Kidney epithelial cell (primary cell): ENCODE results near the gene TSPYL4. TPM values are rescaled to one million over a fixed set of nuclear protein-coding genes. Genes with fewer than 3 reads are reported as not detected.

ENCODE experiments used
- DNase-seq: peaks from one replicate; pipeline ENCODE4 v3.0.0-alpha.2; 2010; ENCODE audit warnings: low read depth
- H3K27me3 ChIP-seq: 2 replicates; pipeline ENCODE4 v1.6.0; 2011; ENCODE audit warnings: low read length; ENCODE audit not compliant: control insufficient read depth, insufficient read depth
- H3K36me3 ChIP-seq: 2 replicates; pipeline ENCODE4 v1.5.1; 2011; ENCODE audit warnings: low read length; ENCODE audit not compliant: control insufficient read depth, insufficient read depth
- H3K4me3 ChIP-seq: 2 replicates; pipeline ENCODE4 v1.5.1; 2011; ENCODE audit warnings: low read depth, mild to moderate bottlenecking, control low read depth, low read length
- CTCF ChIP-seq: IDR thresholded peaks from 2 replicates; pipeline ENCODE4 v1.5.1; 2011; ENCODE audit warnings: mild to moderate bottlenecking, moderate library complexity, low read length, control low read depth, inconsistent platforms; ENCODE audit not compliant: insufficient read depth, poor library complexity, severe bottlenecking
- total RNA-seq: library from RNA; depleted of rRNA; stranded (reverse); fragments of >200 nt; gene quantifications from 2 replicates; pipeline ENCODE4 v1.2.3, GENCODE V29; 2015

TSPYL4 gene
- total RNA-seq, 1 donor from 2014 or later = 13.5 TPM

- Histone ChIP-seq H3K36me3 (peaks cover 2% of the 10 kb centered on the region), H3K27me3 (no peaks in the 10 kb centered on the region), H3K4me3 (no peak overlapping the region)
- TF ChIP-seq CTCF = peak; percentile 84
- DNase-seq = peak; percentile 38
These were observed 14.9 kb upstream of the TSPYL4 start for GRCh38 chr6:116268589-116269293.

GRCh38 chr6:116267836-116268588 is 14.1 kb upstream of the TSPYL4 start:
- DNase-seq = no peak
- TF ChIP-seq CTCF = no peak
- Histone ChIP-seq H3K36me3 (peaks cover 2% of the 10 kb centered on the region), H3K27me3 (no peaks in the 10 kb centered on the region), H3K4me3 (no peak overlapping the region)

GRCh38 chr6:116266803-116267202 is 12.9 kb upstream of the TSPYL4 start:
- Histone ChIP-seq H3K27me3 (no peaks in the 10 kb centered on the region), H3K36me3 (peaks cover 2% of the 10 kb centered on the region), H3K4me3 (no peak overlapping the region)
- TF ChIP-seq CTCF = no peak
- no peak for DNase-seq

- DNase-seq = no peak
- TF ChIP-seq CTCF = no peak
These were observed 11.4 kb upstream of the TSPYL4 start for GRCh38 chr6:116265041-116265829.

GRCh38 chr6:116263353-116263752 is 9.5 kb upstream of the TSPYL4 start:
- H3K4me3 ChIP-seq = no peak overlapping the region
- H3K36me3 ChIP-seq = no peaks in the 10 kb centered on the region
- DNase-seq = no peak
- H3K27me3 ChIP-seq = no peaks in the 10 kb centered on the region
- TF ChIP-seq CTCF = no peak

More at GRCh38 chr6:116265041-116265829, 11.4 kb upstream of the TSPYL4 start:
- no peaks in the 10 kb centered on the region for H3K36me3 ChIP-seq
- H3K4me3 ChIP-seq = no peak overlapping the region
- no peaks in the 10 kb centered on the region for H3K27me3 ChIP-seq
